Metanephros (tissue), 1 donor: ENCODE results near the gene KIAA0319L. TPM values are rescaled to one million over a fixed set of nuclear protein-coding genes. Genes with fewer than 3 reads are reported as not detected.

Experiments
- total RNA-seq: library from RNA; depleted of rRNA; stranded (reverse); fragments of >200 nt; gene quantifications from one replicate; pipeline ENCODE4 v1.2.3, GENCODE V29; 2014

The KIAA0319L gene
- 74.8 TPM for total RNA-seq

GRCh38 chr1:35557118-35557610 is at the start of gene KIAA0319L:
Gene KIAA0319L (minus strand): TSS chr1:35557403. CDS start chr1:35554491, 2,912 bp downstream.

GRCh38 chr1:35573198-35574124 is 16.3 kb upstream of the KIAA0319L start, which contains the start of gene TFAP2E:
Gene TFAP2E (plus strand): TSS chr1:35573314. CDS start chr1:35573578, 264 bp downstream.

GRCh38 chr1:35557611-35558373 is 589 bp upstream of the KIAA0319L start, which contains the start of gene NCDN:
Gene NCDN (plus strand): TSS chr1:35557799. CDS start chr1:35558191, 392 bp downstream.

Other genes starting within 250 kb of the KIAA0319L start
- 21.7 TPM for gene NCDN, start 396 bp upstream of the KIAA0319L start, total RNA-seq
- gene TFAP2E, start 15.9 kb upstream of the KIAA0319L start, total RNA-seq = 0.82 TPM
- 28.9 TPM for gene PSMB2, start 84.1 kb upstream of the KIAA0319L start, total RNA-seq
- 5.8 TPM for gene C1orf216, start 161.5 kb upstream of the KIAA0319L start, total RNA-seq
- gene CLSPN, start 212.6 kb upstream of the KIAA0319L start, total RNA-seq = 5.1 TPM